H1 (cell line): ENCODE results near the gene PRR5L. TPM values are rescaled to one million over a fixed set of nuclear protein-coding genes. Genes with fewer than 3 reads are reported as not detected.

ENCODE experiments used
- CTCF ChIA-PET: fragments of 300-600 bp; sonication (Branson Sonifier 250); formaldehyde crosslinking; loops from one replicate; lab custom pipeline; 2021; ENCODE audit not compliant: partially characterized antibody; lab: Charles Lee
- POLR2A ChIA-PET: fragments of 300-600 bp; sonication (Branson Sonifier 250); formaldehyde crosslinking; loops from one replicate; lab custom pipeline; 2021; ENCODE audit warnings: inconsistent platforms; ENCODE audit not compliant: partially characterized antibody; lab: Charles Lee
- DNase-seq, 2 experiments: peaks; one replicate each; pipeline versions ENCODE4 v3.0.0 to v3.0.0-alpha.2; 2010 to 2022; ENCODE audit warnings: low spot score in 2 of 2, low read depth in 1 of 2, mixed read lengths in 1 of 2
- FAIRE-seq: peaks from 2 replicates; lab custom pipeline; 2011; peaks lifted over from hg19 to GRCh38; lab: Jason Lieb, UNC
- H2AFZ ChIP-seq: 2 replicates; pipeline ENCODE4 v1.8.1; 2012; ENCODE audit warnings: low read length, inconsistent platforms
- H2AK5ac ChIP-seq: 2 replicates; pipeline ENCODE4 v1.6.1; 2013; ENCODE audit warnings: low read depth, low read length
- H2BK120ac ChIP-seq: replicated peaks from 2 replicates; pipeline ENCODE3; 2013; ENCODE audit warnings: low read depth, low read length, inconsistent platforms
- H2BK12ac ChIP-seq: 2 replicates; pipeline ENCODE4 v1.6.1; 2013; ENCODE audit warnings: low read depth, low read length
- H2BK15ac ChIP-seq: 2 replicates; pipeline ENCODE4 v1.6.1; 2013; ENCODE audit warnings: low read length
- H2BK20ac ChIP-seq: 2 replicates; pipeline ENCODE4 v1.6.1; 2013; ENCODE audit warnings: low read length
- H2BK5ac ChIP-seq: 2 replicates; pipeline ENCODE4 v1.6.1; 2013; ENCODE audit warnings: low read depth, low read length
- H3K14ac ChIP-seq: 2 replicates; pipeline ENCODE4 v1.6.1; 2013; ENCODE audit warnings: inconsistent platforms; ENCODE audit not compliant: insufficient read length
- H3K18ac ChIP-seq: 2 replicates; pipeline ENCODE4 v1.6.1; 2013; ENCODE audit warnings: low read length; ENCODE audit errors: extremely low read depth
- H3K23ac ChIP-seq: 2 replicates; pipeline ENCODE4 v1.6.1; 2013; ENCODE audit warnings: inconsistent platforms; ENCODE audit not compliant: insufficient read length
- H3K23me2 ChIP-seq: 2 replicates; pipeline ENCODE4 v1.6.1; 2013; ENCODE audit warnings: low read depth, low read length
- H3K27ac ChIP-seq: 2 replicates; pipeline ENCODE4 v1.6.1; 2011; ENCODE audit warnings: low read depth, low read length, inconsistent platforms
- H3K27me3 ChIP-seq, 4 experiments: replicated peaks in 1 of 4; 1 replicate in 1 of 4; 2 replicates in 3 of 4; pipeline versions ENCODE4 v1.6.1 to v1.8.1; 2011 to 2013; ENCODE audit warnings: low read length in 3 of 4, mild to moderate bottlenecking in 3 of 4, inconsistent platforms in 2 of 4, mixed read lengths in 2 of 4, moderate library complexity in 1 of 4; ENCODE audit not compliant: control insufficient read depth in 3 of 4, insufficient read depth in 3 of 4; ENCODE audit errors: extremely low read depth in 1 of 4
- H3K36me3 ChIP-seq, 4 experiments: 2 replicates each; pipeline versions ENCODE4 v1.6.1 to v1.8.1; 2011 to 2013; ENCODE audit warnings: mild to moderate bottlenecking in 4 of 4, low read length in 3 of 4, moderate library complexity in 2 of 4, control low read depth in 1 of 4, inconsistent platforms in 1 of 4; ENCODE audit not compliant: insufficient read depth in 4 of 4, control insufficient read depth in 2 of 4
- H3K4ac ChIP-seq: replicated peaks from 2 replicates; pipeline ENCODE3; 2013; ENCODE audit warnings: low read length, low read depth, mixed read lengths, inconsistent platforms; ENCODE audit not compliant: insufficient read length
- H3K4me1 ChIP-seq, 4 experiments: replicated peaks in 1 of 4; 1 replicate in 1 of 4; 2 replicates in 3 of 4; pipeline versions ENCODE4 v1.6.1 to v1.8.1; 2011 to 2013; ENCODE audit warnings: low read length in 3 of 4, inconsistent platforms in 2 of 4, mixed read lengths in 1 of 4; ENCODE audit not compliant: insufficient read depth in 4 of 4, control insufficient read depth in 3 of 4
- H3K4me2 ChIP-seq, 2 experiments: 2 replicates each; pipeline versions ENCODE4 v1.6.1 to v1.8.1; 2011 to 2013; ENCODE audit warnings: low read depth in 2 of 2, low read length in 2 of 2, control low read depth in 1 of 2, inconsistent platforms in 1 of 2, mild to moderate bottlenecking in 1 of 2; ENCODE audit not compliant: insufficient read depth in 1 of 2
- H3K4me3 ChIP-seq, 4 experiments: fragments of 200-600, 300-600 bp in 1 of 4; sonication (generic), shearing (Covaris generic), sonication (Bioruptor Twin) in 1 of 4; 2 replicates each; pipeline versions ENCODE4 v1.5.1 to v1.8.1; 2011 to 2016; ENCODE audit warnings: low read length in 4 of 4, low read depth in 3 of 4, control low read depth in 2 of 4, inconsistent platforms in 2 of 4, mild to moderate bottlenecking in 2 of 4, mixed read lengths in 1 of 4, moderate library complexity in 1 of 4; ENCODE audit not compliant: insufficient read depth in 2 of 4; ENCODE audit errors: extremely low read depth in 1 of 4
- H3K56ac ChIP-seq: replicated peaks from 2 replicates; pipeline ENCODE3; 2013; ENCODE audit warnings: low read depth, mild to moderate bottlenecking, mixed read lengths, low read length, inconsistent platforms; ENCODE audit not compliant: insufficient read length
- H3K79me1 ChIP-seq: 2 replicates; pipeline ENCODE4 v1.6.1; 2013; ENCODE audit warnings: low read depth, low read length, control low read depth
- H3K79me2 ChIP-seq, 2 experiments: 2 replicates each; pipeline versions ENCODE4 v1.6.1 to v1.8.1; 2012 to 2013; ENCODE audit warnings: low read length in 2 of 2, mild to moderate bottlenecking in 2 of 2, inconsistent platforms in 1 of 2; ENCODE audit not compliant: insufficient read depth in 2 of 2, control insufficient read depth in 1 of 2
- H3K9ac ChIP-seq, 4 experiments: replicated peaks in 1 of 4; 1 replicate in 1 of 4; 2 replicates in 3 of 4; pipeline versions ENCODE4 v1.6.1 to v1.8.1; 2011 to 2013; ENCODE audit warnings: low read depth in 3 of 4, low read length in 3 of 4, control low read depth in 2 of 4, mild to moderate bottlenecking in 2 of 4, moderate library complexity in 2 of 4, inconsistent platforms in 1 of 4; ENCODE audit errors: extremely low read depth in 1 of 4
- H3K9me3 ChIP-seq, 2 experiments: 2 replicates each; pipeline versions ENCODE4 v1.6.1 to v1.8.1; 2012 to 2013; ENCODE audit warnings: mild to moderate bottlenecking in 2 of 2, moderate library complexity in 2 of 2, control low read depth in 1 of 2, inconsistent platforms in 1 of 2, low read depth in 1 of 2, low read length in 1 of 2, mixed read lengths in 1 of 2; ENCODE audit not compliant: insufficient read depth in 2 of 2
- H4K20me1 ChIP-seq, 2 experiments: replicated peaks in 1 of 2; 2 replicates each; pipeline versions ENCODE3 to v1.8.1; 2011 to 2013; ENCODE audit warnings: inconsistent platforms in 2 of 2, low read length in 2 of 2, mild to moderate bottlenecking in 1 of 2; ENCODE audit not compliant: insufficient read depth in 2 of 2, control insufficient read depth in 1 of 2
- H4K5ac ChIP-seq: 2 replicates; pipeline ENCODE4 v1.6.1; 2013; ENCODE audit warnings: low read length, low read depth, mixed read lengths, inconsistent platforms; ENCODE audit not compliant: insufficient read length
- H4K8ac ChIP-seq: 2 replicates; pipeline ENCODE4 v1.8.0; 2013; ENCODE audit warnings: mild to moderate bottlenecking, moderate library complexity, low read length, inconsistent platforms; ENCODE audit not compliant: insufficient read depth; ENCODE audit errors: extremely low read depth
- H4K91ac ChIP-seq: replicated peaks from 2 replicates; pipeline ENCODE3; 2013; ENCODE audit warnings: low read length, mixed read lengths, inconsistent platforms; ENCODE audit not compliant: insufficient read length
- E2F6 ChIP-seq: IDR thresholded peaks from 2 replicates; pipeline ENCODE4 v1.6.1; 2012; ENCODE audit warnings: inconsistent platforms
- HDAC2 ChIP-seq, 2 experiments: fragments of 300-600 bp in 1 of 2; sonication (generic) in 1 of 2; IDR thresholded peaks; 2 replicates each; pipeline ENCODE4 v1.6.1; 2011 to 2012; ENCODE audit warnings: low read depth in 2 of 2, low read length in 2 of 2, mild to moderate bottlenecking in 2 of 2, moderate library complexity in 2 of 2, borderline replicate concordance in 1 of 2, inconsistent platforms in 1 of 2
- JUN ChIP-seq: IDR thresholded peaks from 2 replicates; pipeline ENCODE4 v1.6.1; 2011; ENCODE audit warnings: low read depth, mild to moderate bottlenecking, improper control_type of control experiment, low read length
- POLR2A ChIP-seq, 2 experiments: IDR thresholded peaks; 1 replicate in 1 of 2; 2 replicates in 1 of 2; pipeline ENCODE4 v1.6.1; 2011; ENCODE audit warnings: low read depth in 2 of 2, low read length in 2 of 2, mild to moderate bottlenecking in 2 of 2; ENCODE audit errors: control extremely low read depth in 1 of 2
- SP1 ChIP-seq: IDR thresholded peaks from 2 replicates; pipeline ENCODE4 v1.6.1; 2011; ENCODE audit warnings: low read depth, low read length
- SP2 ChIP-seq: IDR thresholded peaks from 2 replicates; pipeline ENCODE4 v1.6.1; 2012; ENCODE audit warnings: mild to moderate bottlenecking, low read length, inconsistent platforms
- SUZ12 ChIP-seq: fragments of 200-600 bp; sonication (generic); IDR thresholded peaks from 2 replicates; pipeline ENCODE4 v1.6.1; 2012; ENCODE audit warnings: mild to moderate bottlenecking, inconsistent platforms, low read length, moderate library complexity, mixed read lengths
- TAF7 ChIP-seq: optimal IDR thresholded peaks from 2 replicates; pipeline ENCODE3; 2011; ENCODE audit warnings: low read depth, mild to moderate bottlenecking, inconsistent platforms, low read length, moderate library complexity, borderline replicate concordance
- TBP ChIP-seq: IDR thresholded peaks from 2 replicates; pipeline ENCODE4 v1.6.1; 2011; ENCODE audit warnings: low read depth, low read length, improper control_type of control experiment
- WGBS, 2 experiments: shearing (Covaris generic) in 1 of 2; methylation state at CpG; one replicate each; pipeline versions ENCODE4 v1.1.6 to v1.1.7; 2013 to 2015; ENCODE audit warnings: low lambda C conversion rate in 2 of 2, mixed read lengths in 2 of 2, inconsistent platforms in 1 of 2, low coverage in 1 of 2, missing lambda C conversion rate in 1 of 2; ENCODE audit not compliant: insufficient replicate concordance in 2 of 2, insufficient coverage in 1 of 2, insufficient read length in 1 of 2; ENCODE audit errors: extremely low coverage in 1 of 2, missing lambda C conversion rate in 1 of 2; 5-methylcytosine and 5-hydroxymethylcytosine counted together
- polyA plus RNA-seq, 7 experiments: library from polyadenylated mRNA; depleted of rRNA in 3 of 7; stranded (reverse) in 5 of 7; unstranded in 2 of 7; fragments of >200 nt in 5 of 7; fragments of 200-250 nt in 2 of 7; gene quantifications; 1 replicate in 5 of 7; 2 replicates in 1 of 7; 4 replicates in 1 of 7; pipeline versions ENCODE4 v1.2.1 to v1.2.3, GENCODE V29; 2011 to 2013; ENCODE audit warnings: missing spikeins in 2 of 7, mixed read lengths in 2 of 7
- total RNA-seq: library from RNA; stranded (reverse); fragmentation: NEBNext Ultra II Directional; extraction: Animal tissue kit (Norgen Biotek cat#: 25700); gene quantifications from 2 replicates; pipeline ENCODE4 v1.2.1, GENCODE V29; 2021

Gene PRR5L
- total and polyA plus RNA-seq, 2 of the 8 experiments (the other 6 are each of a cell fraction or from before 2014, with no cell fraction given) = 6.6 to 10.1 TPM

GRCh38 chr11:36487619-36488018 is 191.5 kb downstream of the PRR5L start:
- Histone ChIP-seq H2AK5ac (no peak overlapping the region), H4K20me1 (no peaks in the 10 kb centered on the region), H3K79me2 (no peaks in the 10 kb centered on the region), H3K27me3 (no peaks in the 10 kb centered on the region), H3K4ac (no peak overlapping the region), H3K79me1 (no peaks in the 10 kb centered on the region), H3K36me3 (peaks cover 2 to 36% (median 14%) of the 10 kb centered on the region in 4 experiments; a peak in 6 of 8 replicates), H2BK120ac (no peak overlapping the region), H3K18ac (no peak overlapping the region), H3K27ac (no peak overlapping the region), H2BK12ac (no peak overlapping the region), H2BK15ac (no peak overlapping the region), H3K23me2 (no peaks in the 10 kb centered on the region), H2AFZ (no peak overlapping the region), H4K8ac (no peak overlapping the region), H3K9me3 (no peaks in the 10 kb centered on the region), H3K23ac (no peak overlapping the region), H4K5ac (no peak overlapping the region), H3K14ac (no peak overlapping the region), H3K9ac (no peak overlapping the region), H3K56ac (no peak overlapping the region), H3K4me2 (no peak overlapping the region), H3K4me1 (no peaks in the 10 kb centered on the region), H4K91ac (no peak overlapping the region), H3K4me3 (no peak overlapping the region), H2BK20ac (no peak overlapping the region), H2BK5ac (no peak overlapping the region)
- no peak for DNase-seq
- TF ChIP-seq SUZ12 = no peak
- TF ChIP-seq JUN = no peak
- no peak for TF ChIP-seq E2F6
- no peak for TF ChIP-seq POLR2A (IDR thresholded peaks at IDR 0.05; ENCODE audit: control extremely low read depth in 1 of 2, low read depth in 2 of 2, low read length in 2 of 2)
- TF ChIP-seq TAF7 = no peak
- TF ChIP-seq TBP = no peak
- TF ChIP-seq SP2 = no peak
- TF ChIP-seq HDAC2 (IDR thresholded peaks at IDR 0.05; ENCODE audit: borderline replicate concordance in 1 of 2, low read depth in 2 of 2, low read length in 2 of 2) = no peak
- TF ChIP-seq SP1 = no peak
- POLR2A ChIA-PET = no interaction called here
- 93% methylated on average over 4 of the region's 4 CpGs; no CpG with 5 or more reads in 1 of the 2 experiments for WGBS, 2 experiments
- CTCF ChIA-PET = interaction anchor here (0.8 to 2.4 kb wide), 4 partner anchors 9 to 195 kb away, joined by 3 to 16 read pairs (median 4); no protein-coding TSS in a partner anchor
- FAIRE-seq = no peak
